ENCODE results near the gene ADCY7. TPM values are rescaled to one million over a fixed set of nuclear protein-coding genes. Genes with fewer than 3 reads are reported as not detected.

ADCY7 gene
- total and polyA plus RNA-seq, 2 experiments from 2014 or later, result 3.9 to 4.4 TPM

GRCh38 chr16:50247123-50247905, 19.0 kb upstream of the ADCY7 start:
- Histone ChIP-seq H3K79me2 (no peaks in the 10 kb centered on the region), H3K27me3 (no peaks in the 10 kb centered on the region), H3K9me2 (replicated peaks; ENCODE audit: insufficient read depth) (no peaks in the 10 kb centered on the region), H3K9me3 (ENCODE audit: low read depth) (no peaks in the 10 kb centered on the region), H3K4me1 (ENCODE audit: insufficient read depth) (peaks cover 8% of the 10 kb centered on the region), H3K27ac (no peak overlapping the region), H3K36me3 (replicated peaks; ENCODE audit: insufficient read depth, low read depth) (no peaks in the 10 kb centered on the region), H2AFZ (no peak overlapping the region), H4K20me1 (ENCODE audit: insufficient read depth, poor library complexity, severe bottlenecking) (no peaks in the 10 kb centered on the region), H3K4me2 (peak overlapping the region; percentile 99), H3K4me3 (no peak overlapping the region)
- no peak for DNase-seq (ENCODE audit: low spot score)
- TF ChIP-seq EZH2 (IDR thresholded peaks at IDR 0.05; ENCODE audit: borderline replicate concordance), result no peak
- TF ChIP-seq CTCF (IDR thresholded peaks at IDR 0.05; ENCODE audit: poor library complexity), result no peak
- no peak for TF ChIP-seq EZH2phosphoT487 (IDR thresholded peaks at IDR 0.05; ENCODE audit: low read depth, severe bottlenecking, unreplicated experiment)
- 99% methylated on average over 12 of the region's 12 CpGs for WGBS (ENCODE audit: low lambda C conversion rate, missing lambda C conversion rate)

GRCh38 chr16:50247906-50248608, 18.3 kb upstream of the ADCY7 start:
- H3K4me2 ChIP-seq, result no peak overlapping the region
- H4K20me1 ChIP-seq (ENCODE audit: insufficient read depth, poor library complexity, severe bottlenecking), result no peaks in the 10 kb centered on the region
- no peaks in the 10 kb centered on the region for H3K9me2 ChIP-seq (replicated peaks; ENCODE audit: insufficient read depth)
- no peak overlapping the region for H3K4me3 ChIP-seq
- no peak for DNase-seq (ENCODE audit: low spot score)
- no peaks in the 10 kb centered on the region for H3K9me3 ChIP-seq (ENCODE audit: low read depth)
- no peaks in the 10 kb centered on the region for H3K36me3 ChIP-seq (replicated peaks; ENCODE audit: insufficient read depth, low read depth)
- H3K27me3 ChIP-seq, result no peaks in the 10 kb centered on the region
- H2AFZ ChIP-seq, result no peak overlapping the region
- TF ChIP-seq CTCF (IDR thresholded peaks at IDR 0.05; ENCODE audit: poor library complexity) (no peak), EZH2phosphoT487 (IDR thresholded peaks at IDR 0.05; ENCODE audit: low read depth, severe bottlenecking, unreplicated experiment) (no peak)
- 86% methylated on average over 13 of the region's 13 CpGs for WGBS (ENCODE audit: low lambda C conversion rate, missing lambda C conversion rate)
- H3K79me2 ChIP-seq, result no peaks in the 10 kb centered on the region
- peaks cover 8% of the 10 kb centered on the region for H3K4me1 ChIP-seq (ENCODE audit: insufficient read depth)
- no peak overlapping the region for H3K27ac ChIP-seq

- 89% methylated on average over 8 of the region's 8 CpGs for WGBS (ENCODE audit: low lambda C conversion rate, missing lambda C conversion rate)
- Histone ChIP-seq H3K4me3 (no peak overlapping the region), H3K27me3 (no peaks in the 10 kb centered on the region), H3K36me3 (replicated peaks; ENCODE audit: insufficient read depth, low read depth) (no peaks in the 10 kb centered on the region), H3K9me3 (ENCODE audit: low read depth) (no peaks in the 10 kb centered on the region), H3K4me1 (ENCODE audit: insufficient read depth) (peaks cover 8% of the 10 kb centered on the region), H4K20me1 (ENCODE audit: insufficient read depth, poor library complexity, severe bottlenecking) (no peaks in the 10 kb centered on the region), H3K27ac (no peak overlapping the region), H3K4me2 (no peak overlapping the region), H3K9me2 (replicated peaks; ENCODE audit: insufficient read depth) (no peaks in the 10 kb centered on the region), H3K79me2 (no peaks in the 10 kb centered on the region), H2AFZ (no peak overlapping the region)
- TF ChIP-seq EZH2phosphoT487 (IDR thresholded peaks at IDR 0.05; ENCODE audit: low read depth, severe bottlenecking, unreplicated experiment) (no peak), CTCF (IDR thresholded peaks at IDR 0.05; ENCODE audit: poor library complexity) (no peak), EZH2 (IDR thresholded peaks at IDR 0.05; ENCODE audit: borderline replicate concordance) (no peak)
- no peak for DNase-seq (ENCODE audit: low spot score)
These were observed 17.5 kb upstream of the ADCY7 start for GRCh38 chr16:50248845-50249244.
